ENCODE data around the gene SELPLG. TPM values are rescaled to one million over a fixed set of nuclear protein-coding genes. Genes with fewer than 3 reads are reported as not detected.
"Not testable (repeated sequence)": the region's sequence is repeated elsewhere in the genome, so short reads cannot be mapped to it uniquely, and the experiment has no call there.

Gene SELPLG
- total RNA-seq, 4 donors from 2014 or later: 0.19 to 5.0 (median 2.6) TPM

DNA sequence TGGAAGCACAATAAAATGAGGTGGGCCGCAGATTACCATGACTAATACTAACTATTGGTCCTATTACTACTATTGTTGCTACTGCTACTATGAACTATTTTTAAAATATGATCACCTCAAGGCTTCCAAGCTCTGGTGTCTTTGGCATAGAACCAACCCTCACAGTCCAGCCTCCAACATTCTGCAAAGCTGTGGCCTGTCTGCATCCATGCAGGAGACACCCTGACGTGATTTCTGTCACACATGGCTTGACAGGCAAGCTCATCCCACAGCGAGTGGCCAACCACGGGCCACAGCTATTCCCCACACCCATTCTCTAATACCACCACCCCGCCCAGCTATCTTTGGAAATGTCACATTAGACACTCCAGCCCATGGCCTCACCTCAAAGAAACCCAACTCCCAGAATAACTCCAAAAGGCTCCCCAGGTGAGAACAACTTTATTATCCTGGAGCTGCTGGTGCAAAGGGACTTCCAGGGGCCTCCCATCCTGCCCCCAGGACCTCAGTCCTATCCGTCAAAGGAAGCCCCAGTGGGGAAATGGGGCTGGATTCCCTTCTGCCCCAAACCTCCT, 56.9 kb downstream of the SELPLG start:
- Histone ChIP-seq H3K27me3 (no peaks in the 10 kb centered on the region), H3K4me1 (peaks cover 0 to 10% of the 10 kb centered on the region in 2 donors), H3K36me3 (no peaks in the 10 kb centered on the region), H3K4me3 (no peak overlapping the region), H3K9me3 (no peaks in the 10 kb centered on the region), H3K27ac (no peak overlapping the region)
- no peak for TF ChIP-seq POLR2A (IDR thresholded peaks at IDR 0.05)
- TF ChIP-seq, protein P1, sequence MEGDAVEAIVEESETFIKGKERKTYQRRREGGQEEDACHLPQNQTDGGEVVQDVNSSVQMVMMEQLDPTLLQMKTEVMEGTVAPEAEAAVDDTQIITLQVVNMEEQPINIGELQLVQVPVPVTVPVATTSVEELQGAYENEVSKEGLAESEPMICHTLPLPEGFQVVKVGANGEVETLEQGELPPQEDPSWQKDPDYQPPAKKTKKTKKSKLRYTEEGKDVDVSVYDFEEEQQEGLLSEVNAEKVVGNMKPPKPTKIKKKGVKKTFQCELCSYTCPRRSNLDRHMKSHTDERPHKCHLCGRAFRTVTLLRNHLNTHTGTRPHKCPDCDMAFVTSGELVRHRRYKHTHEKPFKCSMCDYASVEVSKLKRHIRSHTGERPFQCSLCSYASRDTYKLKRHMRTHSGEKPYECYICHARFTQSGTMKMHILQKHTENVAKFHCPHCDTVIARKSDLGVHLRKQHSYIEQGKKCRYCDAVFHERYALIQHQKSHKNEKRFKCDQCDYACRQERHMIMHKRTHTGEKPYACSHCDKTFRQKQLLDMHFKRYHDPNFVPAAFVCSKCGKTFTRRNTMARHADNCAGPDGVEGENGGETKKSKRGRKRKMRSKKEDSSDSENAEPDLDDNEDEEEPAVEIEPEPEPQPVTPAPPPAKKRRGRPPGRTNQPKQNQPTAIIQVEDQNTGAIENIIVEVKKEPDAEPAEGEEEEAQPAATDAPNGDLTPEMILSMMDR (IDR thresholded peaks at IDR 0.05 in 4 of 5, conservative IDR thresholded peaks at IDR 0.05 in 1 of 5): no peak
- DNase-seq: peak in 1 of 2 donors; percentile 8
- in situ Hi-C loops (cut with MboI; ENCODE audit: low sequenced_read_pairs in 4 of 4): no loop called here
- intact Hi-C loops (cut with DNase I; ENCODE audit: low total_unique reads): no loop called here
- ATAC-seq: peak; percentile 24 to 43

GRCh38 chr12:108575199-108575912, 58.3 kb downstream of the SELPLG start:
- in situ Hi-C loops (cut with MboI; ENCODE audit: low sequenced_read_pairs in 4 of 4): no loop called here
- ATAC-seq (no peak), DNase-seq (peak in 1 of 2 donors; percentile 4)
- Histone ChIP-seq H3K4me3 (no peak overlapping the region), H3K27ac (no peak overlapping the region), H3K36me3 (no peaks in the 10 kb centered on the region), H3K9me3 (no peaks in the 10 kb centered on the region), H3K27me3 (no peaks in the 10 kb centered on the region), H3K4me1 (peaks cover 0 to 10% of the 10 kb centered on the region in 2 donors)
- TF ChIP-seq, protein P1 (IDR thresholded peaks at IDR 0.05 in 4 of 5, conservative IDR thresholded peaks at IDR 0.05 in 1 of 5): no peak
- no peak for TF ChIP-seq POLR2A (IDR thresholded peaks at IDR 0.05)
- intact Hi-C loops (cut with DNase I; ENCODE audit: low total_unique reads): no loop called here

GRCh38 chr12:108574276-108574675, 59.4 kb downstream of the SELPLG start:
- H3K4me3 ChIP-seq; H3K27me3 ChIP-seq; DNase-seq; intact Hi-C loops (cut with DNase I; ENCODE audit: low total_unique reads); H3K27ac ChIP-seq; H3K9me3 ChIP-seq; ATAC-seq: not testable (repeated sequence)
- H3K36me3 ChIP-seq: peaks cover 0 to 11% of the 10 kb centered on the region in 2 donors
- in situ Hi-C loops (cut with MboI; ENCODE audit: low sequenced_read_pairs in 4 of 4): loop anchor here in 3 of 4 donors (25.0 kb wide), 1 partner anchor 513 kb away; the partner anchor contains the start of genes ALKBH2 (in 3 of the 3) and UNG (in 3 of the 3)
- H3K4me1 ChIP-seq: peaks cover 0 to 10% of the 10 kb centered on the region in 2 donors

DNA sequence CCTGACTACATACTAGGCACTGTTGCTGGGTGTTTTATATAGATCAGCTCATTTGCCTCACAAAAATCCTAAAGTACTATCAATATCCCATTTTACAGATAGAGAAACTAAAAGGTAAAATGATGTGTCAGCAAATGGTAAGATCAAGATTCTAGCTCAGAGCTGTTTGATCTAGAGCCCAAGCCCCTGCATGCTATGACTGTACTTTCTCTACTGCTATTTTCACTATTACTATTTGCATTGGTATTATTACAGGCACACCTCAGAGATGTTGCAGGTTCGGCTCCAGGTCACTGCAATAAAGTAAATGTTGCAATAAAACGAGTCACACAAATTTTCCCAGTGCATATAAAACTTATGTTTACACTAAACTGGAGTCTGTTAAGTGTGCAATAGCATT, 60.4 kb downstream of the SELPLG start:
- H3K4me1 ChIP-seq: peaks cover 0 to 10% of the 10 kb centered on the region in 2 donors
- no peak overlapping the region for H3K27ac ChIP-seq
- in situ Hi-C loops (cut with MboI; ENCODE audit: low sequenced_read_pairs in 4 of 4) (loop anchor here in 3 of 4 donors (25.0 kb wide), 1 partner anchor 514 kb away; the partner anchor contains the start of genes ALKBH2 (in 3 of the 3) and UNG (in 3 of the 3)), intact Hi-C loops (cut with DNase I; ENCODE audit: low total_unique reads) (no loop called here)
- H3K36me3 ChIP-seq: peaks cover 2 to 20% of the 10 kb centered on the region in 2 donors
- H3K4me3 ChIP-seq: no peak overlapping the region
- no peaks in the 10 kb centered on the region for H3K27me3 ChIP-seq
- ATAC-seq: no peak
- H3K9me3 ChIP-seq: no peaks in the 10 kb centered on the region
- no peak for DNase-seq
- TF ChIP-seq POLR2A (IDR thresholded peaks at IDR 0.05): no peak
- TF ChIP-seq, protein P1 (IDR thresholded peaks at IDR 0.05 in 4 of 5, conservative IDR thresholded peaks at IDR 0.05 in 1 of 5): no peak

DNA sequence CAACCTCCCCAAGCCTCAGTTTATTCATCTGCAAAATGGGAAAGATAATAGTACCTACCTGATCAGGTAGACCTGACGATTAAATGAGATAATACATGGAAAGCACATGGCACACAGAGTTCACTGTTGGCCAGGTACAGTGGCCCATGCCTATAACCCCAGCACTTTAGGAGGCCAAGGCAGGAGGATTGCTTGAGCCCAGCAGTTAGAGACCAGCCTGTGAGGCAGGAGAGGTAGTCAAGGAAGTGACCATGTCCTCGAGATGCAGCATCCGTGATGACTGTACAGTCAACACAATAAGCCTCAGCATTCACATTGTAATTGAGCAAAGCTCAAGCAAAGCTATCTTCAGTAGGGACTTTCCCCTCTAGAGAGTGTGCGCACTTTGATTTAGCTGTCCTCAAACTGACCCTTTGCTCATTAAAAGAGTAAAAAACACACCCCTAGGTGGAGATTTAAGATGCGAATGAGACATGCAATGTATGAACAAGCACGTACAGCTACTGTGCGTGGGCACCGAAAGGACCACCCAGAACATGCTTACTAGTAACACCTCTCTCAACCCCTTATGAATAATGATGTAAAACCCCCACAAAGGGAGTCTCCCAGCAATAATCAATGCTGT, 61.4 kb downstream of the SELPLG start:
- TF ChIP-seq, protein P1 (IDR thresholded peaks at IDR 0.05 in 4 of 5, conservative IDR thresholded peaks at IDR 0.05 in 1 of 5): no peak
- no peak for TF ChIP-seq POLR2A (IDR thresholded peaks at IDR 0.05)
- ATAC-seq: no peak
- Histone ChIP-seq H3K36me3 (peaks cover 2 to 31% of the 10 kb centered on the region in 2 donors), H3K4me1 (peaks cover 0 to 10% of the 10 kb centered on the region in 2 donors), H3K27ac (no peak overlapping the region), H3K4me3 (no peak overlapping the region), H3K27me3 (no peaks in the 10 kb centered on the region), H3K9me3 (no peaks in the 10 kb centered on the region)
- in situ Hi-C loops (cut with MboI; ENCODE audit: low sequenced_read_pairs in 4 of 4): loop anchor here in 3 of 4 donors (25.0 kb wide), 1 partner anchor 515 kb away; the partner anchor contains the start of genes ALKBH2 (in 3 of the 3) and UNG (in 3 of the 3)
- intact Hi-C loops (cut with DNase I; ENCODE audit: low total_unique reads): no loop called here
- DNase-seq: peak in 1 of 2 donors; percentile 1
